AML-193 (cell line): Measurements from ENCODE around the gene GRIK4.

Experiments used
- DNase-seq, 2 experiments: peaks; one replicate each; lab custom pipeline; 2025; lab: John Stamatoyannopoulos, UW

GRIK4 gene

DNA sequence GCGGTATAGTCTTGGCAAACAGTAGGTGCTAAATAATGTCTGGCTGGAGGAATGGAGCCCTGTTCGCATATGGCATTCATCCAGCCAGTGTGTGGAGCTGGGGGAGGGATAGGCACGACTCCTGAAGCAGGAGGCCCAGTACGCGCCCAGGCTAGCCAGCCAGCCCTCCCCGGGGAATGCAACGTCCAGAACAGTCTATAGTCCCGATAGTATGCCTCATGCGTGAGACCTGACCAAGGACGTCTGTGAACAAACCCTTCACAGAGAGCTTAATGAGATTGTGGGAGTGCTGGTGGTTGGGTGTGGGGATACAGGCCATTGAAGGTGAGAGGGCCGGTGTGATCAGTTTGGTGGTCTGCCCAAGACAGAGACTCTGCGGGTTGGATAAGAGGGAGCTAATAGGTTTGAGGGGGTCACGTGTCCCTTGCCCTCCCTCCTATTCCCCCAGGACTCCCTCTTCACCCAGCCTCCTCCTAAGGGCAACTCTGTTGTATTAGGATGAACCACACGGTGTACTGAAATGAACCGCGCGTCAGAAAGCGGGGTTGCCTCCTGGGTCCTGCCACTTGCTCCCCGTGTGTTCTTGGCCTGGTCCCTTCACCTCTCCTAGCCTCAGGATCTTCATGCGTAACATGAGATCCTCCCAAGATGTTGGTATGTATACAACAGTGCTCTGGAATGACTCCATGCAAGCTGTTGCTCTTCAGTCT, 987 bp upstream of the GRIK4 start:
- DNase-seq, result no peak

DNA sequence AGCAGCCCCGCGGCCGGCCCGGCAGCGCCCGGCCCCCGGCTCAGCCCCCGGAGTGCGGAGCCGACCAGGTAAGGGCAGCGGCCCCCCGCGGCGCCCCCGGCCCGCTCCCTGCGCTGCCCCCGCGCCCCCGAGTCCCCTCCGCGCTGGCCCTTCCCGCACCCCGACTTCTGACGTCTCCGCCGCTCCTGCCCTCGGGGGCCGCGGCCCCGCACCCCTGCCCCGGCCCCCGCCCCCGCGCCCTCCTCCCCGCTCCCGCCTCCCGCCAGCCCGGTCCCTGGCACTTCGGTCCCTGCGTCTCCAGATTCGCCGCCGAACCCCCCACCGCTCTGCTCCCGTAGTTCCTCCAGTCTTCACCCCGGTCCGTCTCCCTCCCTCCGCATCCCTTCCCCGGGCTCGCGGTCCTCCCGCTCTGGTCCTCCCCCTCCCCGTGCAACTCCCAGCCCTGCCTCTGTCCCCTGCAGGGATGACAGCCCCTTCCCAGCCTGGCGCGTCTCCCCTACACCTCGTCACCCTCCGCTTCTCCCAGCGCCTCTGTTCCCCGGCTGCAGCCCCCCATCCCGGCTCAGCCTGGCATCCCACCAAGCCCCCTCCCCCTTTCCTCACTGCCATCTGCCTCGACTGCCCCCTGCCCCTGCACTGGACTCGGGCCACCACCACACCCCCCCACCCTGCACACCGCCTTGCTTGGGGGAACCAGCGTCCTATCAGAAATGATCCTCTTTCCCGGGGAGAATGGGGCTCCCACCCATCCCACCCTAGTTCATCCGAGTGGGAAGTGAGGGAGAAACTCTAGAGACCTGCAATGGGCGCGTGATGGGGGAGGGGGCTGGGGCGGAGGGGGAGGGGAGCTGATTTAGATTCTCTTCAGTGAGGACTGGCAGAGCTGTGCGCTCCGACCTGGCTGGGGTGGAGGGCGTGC, 531 bp downstream of the GRIK4 start:
- no peak for DNase-seq

DNA sequence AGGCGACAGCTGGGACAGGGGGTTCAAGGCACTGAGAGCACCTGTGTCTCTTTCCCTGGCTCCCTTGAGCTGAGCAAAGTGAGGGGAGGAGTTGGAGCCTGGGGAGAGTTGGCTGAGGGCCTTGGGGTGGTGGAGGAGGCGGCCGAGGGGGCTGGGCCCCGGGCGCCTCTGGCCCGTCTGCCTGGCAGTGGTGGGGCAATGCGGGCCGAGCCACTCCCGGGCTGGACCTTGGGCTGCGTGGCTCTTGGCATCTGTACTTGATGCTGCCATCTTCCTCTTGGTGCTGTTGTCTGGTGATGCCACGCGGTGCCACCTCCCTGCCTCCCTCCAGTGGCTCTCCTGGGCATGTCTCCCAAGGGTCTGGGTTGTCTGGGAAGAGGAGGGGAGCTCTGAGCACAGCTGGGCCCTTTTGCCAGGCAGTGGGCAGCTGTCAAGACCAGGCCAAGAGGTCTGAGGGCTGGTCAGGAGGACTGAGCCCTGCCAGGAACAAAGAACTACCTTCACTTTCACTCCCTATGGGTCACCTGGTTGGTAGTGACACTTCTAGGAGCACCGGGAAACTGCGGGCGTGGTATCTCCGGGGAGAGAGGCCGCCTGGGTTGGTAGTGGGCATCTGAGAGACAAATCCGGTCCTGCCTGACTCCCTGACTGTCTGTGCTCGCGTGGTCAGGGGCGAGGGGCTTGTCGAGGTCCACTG, 1.3 kb downstream of the GRIK4 start:
- DNase-seq, result no peak

DNA sequence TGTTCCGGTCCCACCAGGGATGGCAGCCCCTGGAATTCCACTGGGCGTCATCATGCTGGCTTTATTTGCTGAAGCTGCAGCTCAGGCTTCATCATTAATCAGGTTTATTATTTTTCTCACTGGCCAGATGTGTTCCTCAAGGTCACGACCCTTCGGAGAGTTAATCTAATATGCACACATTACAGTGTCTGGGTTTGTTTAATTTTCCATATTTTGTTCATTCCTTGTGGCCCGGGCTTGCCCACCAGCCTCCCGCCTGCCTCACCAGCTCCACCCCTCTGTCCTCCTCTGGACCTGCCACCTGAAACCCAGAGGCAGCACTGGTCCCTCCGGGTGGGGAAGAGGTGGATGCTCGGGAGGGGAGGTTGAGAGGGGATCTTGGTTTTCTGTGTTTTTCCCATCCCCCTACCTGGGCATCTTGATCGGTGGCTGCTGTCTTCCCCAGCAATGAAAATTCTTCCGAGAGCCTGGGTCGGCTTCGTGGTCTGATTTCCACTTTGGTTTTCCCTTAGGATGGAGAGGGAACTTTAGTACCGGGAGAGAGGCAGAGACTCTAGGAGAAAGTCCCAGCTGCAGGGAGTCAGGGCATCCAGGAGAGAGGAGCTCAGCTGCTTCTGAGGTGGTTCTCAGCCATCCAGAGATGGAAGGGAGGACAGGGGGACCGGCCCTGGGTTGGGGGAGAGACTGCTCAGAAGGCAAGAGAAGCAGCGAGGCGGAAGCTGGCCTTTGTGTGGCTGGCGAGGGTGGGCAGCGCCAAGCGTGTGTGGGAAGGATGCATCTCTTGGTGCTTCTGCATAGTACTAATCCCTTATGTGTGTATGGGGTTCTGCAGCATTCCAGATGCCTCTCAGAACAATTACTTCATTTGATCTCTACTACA, 2.1 kb downstream of the GRIK4 start:
- no peak for DNase-seq

DNA sequence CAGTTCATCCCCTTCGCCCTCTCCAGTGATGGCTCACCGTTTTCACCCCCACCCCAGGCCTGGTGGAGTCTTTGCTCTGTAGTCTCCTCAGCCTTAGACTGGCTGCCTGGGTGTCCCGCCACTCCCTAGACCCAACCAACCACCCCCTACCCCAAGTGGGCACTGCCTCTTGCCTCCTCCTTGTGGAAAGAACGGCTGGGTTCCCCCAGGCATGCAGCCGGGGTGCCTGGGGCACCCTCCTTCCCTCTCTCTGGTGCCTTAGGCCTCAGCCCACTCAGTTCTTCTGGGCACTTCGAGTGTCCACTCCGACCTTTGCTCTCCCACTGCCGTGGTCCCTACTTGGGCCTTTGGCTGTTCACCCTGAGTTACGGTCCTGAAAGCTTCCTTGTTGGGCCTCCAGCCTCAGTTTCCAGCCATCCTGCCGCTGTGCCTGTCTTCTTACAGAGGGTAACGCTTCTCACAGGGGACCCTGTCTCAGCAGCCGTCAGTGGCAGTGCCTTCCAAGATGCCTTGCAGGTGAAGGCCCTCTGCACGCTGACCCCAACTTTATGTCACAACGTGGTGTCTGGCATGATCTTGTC, 3.1 kb downstream of the GRIK4 start:
- DNase-seq, result no peak

DNA sequence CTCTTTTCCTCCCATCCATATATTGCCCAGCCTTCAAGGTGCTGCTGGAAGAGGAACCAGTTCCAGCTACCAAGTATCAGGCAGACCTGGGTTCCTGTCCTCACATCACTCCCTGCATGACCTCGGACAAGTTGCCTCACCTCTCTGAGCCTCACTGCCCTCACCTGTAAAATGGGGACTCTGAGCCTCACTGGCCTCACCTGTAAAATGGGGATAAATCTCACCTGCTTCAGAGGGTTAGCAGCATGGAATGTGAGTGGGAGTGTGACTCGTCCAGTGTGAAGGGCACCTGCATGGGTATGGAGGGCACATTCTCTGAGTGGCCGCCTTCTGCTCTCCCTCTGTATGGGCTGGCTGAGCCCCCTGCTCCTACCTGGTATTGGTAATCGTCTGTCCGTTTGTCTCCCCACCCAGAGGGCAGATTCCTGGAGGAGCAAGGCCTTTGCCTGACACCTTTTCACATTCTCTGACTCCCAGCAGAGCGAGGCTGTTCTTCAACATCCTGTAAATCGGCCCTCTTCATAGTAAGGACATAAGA, 3.7 kb downstream of the GRIK4 start:
- no peak for DNase-seq

DNA sequence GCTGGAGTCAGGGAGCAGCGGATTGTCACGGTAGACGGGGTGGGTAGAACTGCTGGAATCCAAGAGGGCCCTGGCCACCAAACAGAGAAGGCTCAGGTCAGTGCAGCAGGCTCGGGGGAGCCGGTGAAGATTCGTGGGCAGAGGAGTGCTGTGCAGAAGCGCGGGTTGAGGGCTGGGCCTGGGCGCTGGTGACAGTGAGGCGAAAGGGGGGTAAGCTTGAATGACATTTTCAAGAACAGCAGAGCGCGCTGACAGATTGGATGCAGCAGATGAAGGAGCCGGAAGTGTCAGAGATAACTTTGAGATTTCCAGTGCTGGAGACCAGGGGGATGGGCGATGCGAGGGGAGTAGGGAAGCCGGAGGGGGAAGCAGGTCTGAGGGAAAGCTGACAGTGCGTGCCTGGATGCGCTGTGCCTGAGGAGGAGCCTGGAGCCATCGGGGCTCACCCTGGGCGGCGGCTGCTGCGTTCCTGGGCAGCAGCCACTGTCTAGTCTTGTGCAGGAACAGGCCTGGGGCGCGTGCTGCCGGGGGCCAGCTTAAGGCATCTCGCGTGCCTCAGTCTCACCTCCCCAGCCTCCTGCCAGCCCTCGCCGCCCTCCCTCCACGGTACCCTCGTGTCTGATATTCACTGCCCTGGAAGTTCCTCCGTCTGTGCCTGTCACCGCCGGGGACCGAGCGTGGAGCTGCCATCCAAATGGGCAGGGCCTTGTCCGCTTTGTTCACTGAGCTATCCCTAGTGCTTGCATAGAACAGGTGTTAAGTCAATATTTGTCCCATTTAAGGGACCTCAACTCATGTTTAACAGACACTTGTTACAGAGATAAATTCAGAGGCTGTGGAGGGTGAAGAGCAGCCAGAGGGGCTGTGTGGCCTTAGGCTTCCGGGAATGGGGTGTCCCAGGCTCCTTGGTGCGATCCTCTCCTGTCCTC, 5.2 kb downstream of the GRIK4 start:
- DNase-seq, result no peak

DNA sequence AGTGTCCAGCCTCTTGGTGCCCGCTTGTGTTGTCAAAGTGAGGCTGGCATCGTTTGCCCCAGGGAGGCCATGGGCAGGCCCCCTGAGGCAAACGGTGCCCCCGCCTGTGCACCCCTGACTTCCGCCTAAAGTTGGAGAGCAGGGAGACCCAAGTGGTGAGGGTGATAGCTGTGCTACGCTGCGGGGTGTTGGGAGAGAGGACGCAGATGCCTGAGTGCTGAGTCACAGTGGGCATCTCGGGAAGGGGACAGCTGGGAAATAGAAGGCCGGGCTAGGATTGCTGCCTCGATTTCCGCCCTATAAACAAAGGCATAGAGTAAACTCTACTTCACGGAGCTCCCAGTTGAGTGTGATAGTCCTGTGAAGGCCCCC, 5.8 kb downstream of the GRIK4 start:
- DNase-seq, result no peak

DNA sequence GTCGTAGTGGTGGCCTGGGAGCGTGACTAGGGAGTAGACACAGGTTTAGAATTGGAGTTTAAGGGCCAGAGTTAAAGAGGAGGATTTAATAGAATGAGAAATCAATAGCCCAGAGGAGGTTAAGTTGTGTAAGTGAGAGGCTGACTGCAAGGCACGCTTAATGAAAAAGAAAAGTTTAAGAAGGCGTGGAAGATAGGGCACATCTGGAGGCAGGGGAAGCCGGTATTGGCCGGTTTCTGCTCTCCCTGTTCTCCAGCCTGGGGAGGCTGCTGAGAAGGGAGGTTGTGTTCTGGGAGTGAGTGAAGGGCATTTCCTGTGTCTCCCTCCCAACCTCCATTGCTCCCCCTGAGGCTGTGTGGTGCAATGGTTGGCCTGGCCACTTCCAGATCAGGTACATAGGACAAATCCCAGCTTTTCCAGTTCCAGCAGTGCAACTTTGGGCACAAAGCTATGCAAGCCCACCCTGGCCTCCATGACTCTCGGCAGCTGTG, 6.3 kb downstream of the GRIK4 start:
- DNase-seq, result no peak

DNA sequence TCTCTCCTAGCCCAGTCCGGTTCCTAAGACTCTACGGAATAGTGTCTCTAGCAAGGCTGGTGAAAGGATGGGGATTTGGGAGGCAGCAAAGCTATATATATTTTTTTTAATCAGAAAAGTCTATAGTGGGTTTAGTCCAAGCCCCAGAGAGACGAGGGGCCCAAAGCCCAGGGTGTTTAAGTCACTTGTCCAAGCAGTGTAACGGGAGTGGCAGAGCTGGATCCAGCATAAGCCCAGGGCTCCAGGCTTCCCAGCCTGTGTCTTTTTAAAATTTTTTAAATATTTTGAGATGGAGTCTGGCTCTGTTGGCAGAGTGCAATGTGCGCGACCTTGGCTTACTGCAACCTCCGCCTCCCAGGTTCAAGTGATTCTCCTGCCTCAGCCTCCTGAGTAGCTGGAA, 6.8 kb downstream of the GRIK4 start:
- DNase-seq, result no peak

DNA sequence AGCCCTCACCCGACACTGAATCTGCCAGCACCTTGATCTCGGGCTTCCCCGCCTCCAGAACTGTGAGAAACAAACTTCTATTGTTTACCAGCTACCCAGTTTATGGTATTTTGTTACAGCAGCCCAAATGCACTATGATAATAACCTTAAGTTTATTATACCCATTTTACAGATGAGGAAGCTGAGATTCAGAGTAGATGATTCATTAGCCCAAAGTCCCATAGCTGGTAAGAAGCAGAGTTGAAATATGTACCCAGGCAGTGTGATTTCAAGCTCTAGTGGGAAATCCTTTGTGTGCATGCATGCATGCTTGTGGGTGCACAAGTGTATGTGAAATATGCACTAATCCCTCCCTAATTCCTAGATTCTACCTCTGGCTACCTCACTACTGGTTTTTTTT, 7.9 kb downstream of the GRIK4 start:
- DNase-seq, result no peak

DNA sequence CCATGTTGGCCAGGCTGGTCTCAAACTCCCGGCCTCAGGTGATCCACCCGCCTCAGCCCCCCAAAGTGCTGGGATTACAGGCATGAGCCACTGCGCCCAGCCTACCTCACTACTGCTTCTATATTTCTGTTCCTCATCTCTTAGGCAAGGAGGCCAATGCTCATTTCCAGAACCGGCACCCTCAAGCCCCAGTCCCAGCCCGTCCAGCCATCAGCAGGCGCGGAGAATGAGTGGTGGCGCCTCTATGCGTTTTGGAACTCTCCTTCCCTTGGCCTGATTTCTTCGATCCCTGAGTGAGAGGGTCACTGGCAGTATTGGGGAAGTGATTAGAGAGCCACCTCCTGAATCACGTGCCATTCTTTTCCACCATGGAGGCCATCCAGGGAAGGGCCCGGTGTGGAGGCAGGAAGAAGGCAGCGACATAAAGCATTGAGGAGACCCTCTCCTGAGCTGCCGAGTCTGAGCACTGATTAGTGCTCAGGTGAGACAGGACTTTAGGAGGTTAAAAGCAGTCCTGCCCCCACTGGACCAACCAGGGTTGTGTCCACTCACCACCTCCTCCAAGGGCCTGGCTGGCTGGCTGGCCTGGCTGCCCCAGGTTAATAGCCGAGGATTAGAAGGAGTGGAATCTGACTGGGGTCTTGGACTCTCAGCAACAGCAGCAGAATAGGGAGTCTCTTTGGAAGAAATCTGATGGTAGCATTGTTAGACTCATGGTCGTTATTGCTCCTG, 8.7 kb downstream of the GRIK4 start:
- DNase-seq, result no peak

DNA sequence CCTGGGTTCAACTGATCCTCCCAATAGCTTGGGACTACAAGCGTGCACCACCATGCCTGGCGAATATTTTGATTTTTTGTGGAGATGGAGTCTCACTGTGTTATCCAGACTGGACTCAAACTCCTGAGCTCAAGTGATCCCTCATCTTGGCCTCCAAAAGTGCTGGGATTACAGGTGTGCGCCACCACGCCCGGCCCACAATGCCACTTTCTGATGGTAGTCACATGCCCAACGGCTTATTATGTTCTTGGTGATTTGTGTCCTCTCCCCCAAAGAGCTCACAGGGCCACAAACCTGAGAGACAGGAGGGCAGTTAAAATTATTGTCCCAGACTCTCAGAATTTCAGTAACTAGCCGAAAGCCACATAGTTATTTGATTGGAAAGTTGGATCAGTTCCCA, 9.6 kb downstream of the GRIK4 start:
- no peak for DNase-seq

DNA sequence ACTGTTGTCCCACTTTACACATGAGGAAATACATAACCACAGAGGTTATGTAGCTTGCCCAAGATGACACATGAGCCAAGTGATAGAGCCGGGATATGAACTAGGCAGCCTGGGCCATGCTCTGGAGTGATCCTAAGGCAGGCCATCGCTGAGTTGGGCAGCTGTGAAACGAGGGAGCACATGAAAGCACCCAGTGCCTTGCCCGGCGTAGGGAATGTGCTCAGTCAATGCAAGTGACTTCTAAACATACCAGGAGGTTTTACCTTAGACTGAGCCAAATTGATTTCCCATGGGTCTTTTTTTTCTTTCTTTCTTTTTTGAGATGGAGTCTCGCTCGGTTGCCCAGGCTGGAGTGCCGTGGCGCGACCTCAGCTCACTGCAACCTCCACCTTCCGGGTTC, 10.5 kb downstream of the GRIK4 start:
- no peak for DNase-seq

DNA sequence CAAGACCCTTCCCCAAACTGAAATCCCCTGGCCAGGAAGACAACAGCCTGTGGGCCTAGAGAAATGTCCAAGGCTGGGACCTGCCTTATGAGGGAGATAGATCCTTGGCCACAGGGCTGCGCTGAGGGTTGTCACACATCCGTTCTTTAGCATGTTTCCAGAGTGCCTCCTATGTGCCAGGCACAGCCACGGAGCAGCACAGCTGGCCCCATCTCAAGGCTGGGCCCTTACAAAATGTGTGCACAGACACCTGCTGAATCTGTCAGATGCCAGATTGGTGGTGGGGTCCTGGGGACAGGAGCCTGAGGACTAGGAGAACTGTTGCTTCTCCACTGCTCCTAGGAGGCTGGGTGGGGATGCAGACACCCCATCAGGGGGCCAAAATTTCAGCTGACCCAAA, 11.2 kb downstream of the GRIK4 start:
- DNase-seq, result no peak

DNA sequence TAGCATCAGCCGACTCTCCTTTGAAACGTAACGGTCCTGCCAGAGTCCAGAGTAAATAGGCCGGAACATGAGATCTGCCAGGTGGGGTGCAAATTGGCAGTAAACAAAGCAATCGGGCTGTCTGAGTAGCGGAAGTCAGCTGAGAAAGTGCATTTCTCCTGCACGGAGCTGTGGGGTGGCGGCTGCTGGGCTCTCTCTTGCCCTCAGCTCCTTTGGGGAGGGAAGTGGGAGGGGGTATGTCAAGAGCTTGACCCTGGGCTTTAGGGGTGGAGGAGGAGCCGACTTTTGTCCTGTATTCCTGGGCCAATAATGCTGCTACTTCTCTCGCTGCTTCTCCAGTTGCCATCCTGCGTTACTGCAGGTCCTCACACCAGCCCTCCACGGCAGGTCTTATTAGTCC, 11.6 kb downstream of the GRIK4 start:
- no peak for DNase-seq

DNA sequence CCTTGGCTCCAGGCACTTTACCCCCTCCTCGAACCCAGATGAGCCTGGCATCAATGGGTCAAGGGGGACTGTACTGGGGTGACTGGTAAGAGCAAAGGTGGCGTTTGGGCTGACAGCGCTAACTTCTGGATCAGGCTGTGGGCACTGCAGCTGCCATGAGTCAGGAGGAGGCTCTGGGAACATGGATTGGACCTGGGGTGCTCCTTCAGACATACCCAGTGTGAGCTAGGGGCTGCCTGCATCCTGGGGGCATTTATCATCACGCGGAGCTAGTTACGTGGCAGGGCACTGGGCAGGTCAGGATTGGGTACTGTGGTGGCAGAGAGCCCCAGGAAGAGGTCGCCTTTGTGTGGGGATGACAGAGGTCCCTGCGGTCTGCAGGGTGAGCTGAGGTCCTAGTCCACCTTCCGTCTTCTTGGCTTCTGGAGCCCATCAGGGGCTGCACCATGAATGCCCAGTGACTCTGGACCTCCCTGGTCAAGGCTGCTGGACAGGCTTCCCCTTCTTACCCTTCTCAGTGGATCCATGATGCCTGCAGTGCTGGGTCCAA, 13.1 kb downstream of the GRIK4 start:
- no peak for DNase-seq

DNA sequence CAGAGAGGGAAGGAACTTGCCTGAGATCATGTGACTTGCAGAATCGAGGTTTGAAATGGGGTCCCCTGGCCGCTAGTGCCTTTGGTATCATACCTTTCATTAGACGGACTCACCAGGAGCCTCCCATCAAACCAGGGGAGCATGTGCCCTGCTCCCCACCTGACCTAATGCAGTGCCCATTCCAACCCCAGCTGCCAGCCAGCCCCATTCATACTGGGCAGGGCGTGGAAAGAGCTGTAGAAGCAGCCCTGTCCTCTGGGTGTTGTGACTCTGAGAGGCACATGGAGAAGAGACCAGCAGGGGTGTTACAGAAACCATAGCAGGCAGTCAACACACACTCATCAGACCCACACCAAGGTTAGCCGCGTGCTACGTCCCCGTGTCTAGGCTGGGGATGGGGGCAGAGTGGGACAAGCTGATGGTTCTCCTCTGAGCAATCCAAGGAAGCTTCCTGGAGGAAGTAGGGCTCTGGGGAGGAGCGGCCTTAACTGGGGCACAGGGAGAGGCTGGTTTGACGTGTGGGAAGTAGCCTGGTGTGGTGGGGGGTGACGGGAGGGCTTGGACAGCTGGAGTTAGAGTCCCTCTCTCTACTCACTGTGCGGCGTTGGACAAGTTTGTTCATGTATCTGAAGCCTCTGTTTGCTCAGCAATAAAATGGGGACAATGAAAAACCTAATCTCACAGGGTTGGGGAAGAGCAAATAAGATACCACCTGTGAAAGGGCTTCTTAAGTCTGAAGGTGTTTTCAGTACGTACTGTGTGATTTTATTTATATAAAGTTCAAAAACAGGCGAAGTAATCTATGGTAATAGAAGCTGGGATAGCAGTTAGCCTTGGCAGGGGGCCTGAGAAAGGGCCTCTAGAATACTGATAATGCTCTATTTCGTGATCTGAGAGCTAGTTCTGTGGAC, 14.0 kb downstream of the GRIK4 start:
- no peak for DNase-seq
